Right lung (tissue), 5 donors: Measurements from ENCODE around the gene ALPI. TPM values are rescaled to one million over a fixed set of nuclear protein-coding genes. Genes with fewer than 3 reads are reported as not detected.

ENCODE experiments used
- DNase-seq, 2 donors: peaks; one replicate each; pipeline ENCODE4 v3.0.0-alpha.2; 2013
- polyA plus RNA-seq, 5 donors: library from polyadenylated mRNA; unstranded; fragments of 120-200 nt; gene quantifications; one replicate each; pipeline versions ENCODE4 v1.2.1 to v1.2.3, GENCODE V29; 2013; ENCODE audit warnings: inconsistent platforms in 1 of 5, low replicate concordance in 1 of 5; ENCODE audit not compliant: insufficient read length in 5 of 5, insufficient read depth in 1 of 5

ALPI gene
- polyA plus RNA-seq, 5 donors, result not detected

DNA sequence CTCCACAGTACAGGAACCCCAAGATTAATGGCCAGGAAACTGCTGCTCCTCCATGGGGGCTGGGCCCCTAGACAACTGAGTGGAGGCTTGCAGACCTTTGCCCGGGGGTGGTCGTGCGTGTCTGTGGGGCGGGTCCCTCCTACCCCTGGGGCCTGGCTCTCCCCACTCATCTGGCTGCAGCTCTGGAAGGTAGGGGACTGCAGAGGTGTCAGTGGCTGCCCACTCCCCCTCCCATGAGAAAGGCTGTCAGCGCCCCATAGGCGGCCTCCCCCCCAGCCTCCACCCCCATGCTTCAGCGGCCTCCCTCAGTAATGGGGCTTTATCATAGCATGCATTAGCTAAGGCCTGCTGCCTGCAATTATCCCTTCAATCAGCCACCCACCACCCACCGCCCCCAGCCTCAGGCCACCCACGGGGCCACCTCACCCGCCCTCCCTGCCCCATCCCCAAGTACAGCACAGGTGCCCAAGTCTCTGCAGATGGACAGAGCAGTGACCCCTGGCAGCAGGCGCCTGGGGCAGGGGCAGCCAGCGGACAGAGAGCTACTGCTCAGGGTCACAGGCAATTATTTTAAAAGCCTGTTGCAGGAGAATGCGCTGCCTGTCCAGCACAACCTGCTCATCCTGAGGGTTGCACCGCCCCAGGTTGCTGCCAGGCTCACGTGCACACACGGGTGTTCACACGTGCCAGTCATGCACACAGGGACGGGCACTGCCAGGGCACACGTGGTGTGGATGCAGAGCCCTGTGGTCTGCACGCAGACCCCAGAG lies 40.7 kb downstream of the ALPI start:
- no peak for DNase-seq

DNA sequence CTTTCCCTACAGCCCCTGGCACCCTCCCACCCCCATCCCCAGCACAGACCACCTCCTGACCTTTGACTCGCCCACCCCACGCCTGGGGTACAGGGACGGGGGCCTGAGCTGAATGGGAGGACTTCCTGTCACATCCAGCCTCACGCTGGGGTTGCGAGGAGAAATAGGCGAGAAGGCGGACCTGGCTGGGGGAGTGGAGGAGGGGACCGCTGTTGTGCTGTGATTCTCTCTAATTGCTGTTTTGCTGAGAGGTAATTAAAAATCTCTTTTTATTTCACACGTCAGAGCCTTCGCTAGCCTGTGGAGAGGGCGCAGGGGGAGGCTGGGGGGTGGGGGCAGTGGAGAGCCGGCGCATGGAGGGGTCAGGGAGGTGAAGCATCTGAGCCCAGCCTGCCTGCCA lies 41.4 kb downstream of the ALPI start:
- DNase-seq, result no peak

DNA sequence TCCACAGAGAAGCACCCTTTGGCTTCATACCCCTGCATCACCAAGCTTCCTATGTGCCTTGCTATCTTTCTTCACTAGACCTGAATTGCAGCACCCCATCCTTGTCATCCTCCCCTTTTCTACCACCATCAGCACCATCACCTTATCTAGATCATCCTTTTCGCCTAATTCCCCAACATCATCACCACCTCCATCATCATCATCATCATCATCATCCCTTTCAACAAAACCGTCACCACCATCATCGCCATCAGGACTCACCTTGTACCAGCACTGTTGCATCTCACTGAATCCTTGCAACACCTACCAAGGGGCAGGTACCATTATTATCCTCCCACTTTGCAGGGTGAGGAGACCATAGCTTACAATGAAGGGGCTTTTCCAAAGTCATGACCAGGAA lies 42.5 kb downstream of the ALPI start:
- DNase-seq, result no peak

DNA sequence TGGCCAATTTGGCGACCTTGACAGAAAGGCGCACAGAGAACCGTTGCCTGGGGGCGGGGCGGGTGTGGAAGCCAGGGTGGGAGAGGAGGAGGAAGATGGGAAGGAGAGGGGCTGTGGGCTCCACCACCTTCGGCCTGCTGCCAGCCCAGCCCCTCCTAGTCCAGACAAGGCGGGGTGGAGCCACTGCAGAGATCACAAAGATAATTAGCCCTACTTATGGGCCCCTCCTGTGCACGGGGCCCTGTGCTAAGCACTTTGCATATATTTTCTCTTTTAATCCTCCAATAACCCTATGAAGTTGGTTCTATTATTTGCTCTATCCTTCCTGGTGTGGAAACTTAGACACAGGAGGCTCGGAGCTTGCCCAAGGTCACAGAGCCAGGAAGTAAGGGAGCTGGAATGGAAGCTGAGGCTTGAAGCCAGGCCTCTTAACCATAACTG lies 45.4 kb downstream of the ALPI start:
- no peak for DNase-seq

DNA sequence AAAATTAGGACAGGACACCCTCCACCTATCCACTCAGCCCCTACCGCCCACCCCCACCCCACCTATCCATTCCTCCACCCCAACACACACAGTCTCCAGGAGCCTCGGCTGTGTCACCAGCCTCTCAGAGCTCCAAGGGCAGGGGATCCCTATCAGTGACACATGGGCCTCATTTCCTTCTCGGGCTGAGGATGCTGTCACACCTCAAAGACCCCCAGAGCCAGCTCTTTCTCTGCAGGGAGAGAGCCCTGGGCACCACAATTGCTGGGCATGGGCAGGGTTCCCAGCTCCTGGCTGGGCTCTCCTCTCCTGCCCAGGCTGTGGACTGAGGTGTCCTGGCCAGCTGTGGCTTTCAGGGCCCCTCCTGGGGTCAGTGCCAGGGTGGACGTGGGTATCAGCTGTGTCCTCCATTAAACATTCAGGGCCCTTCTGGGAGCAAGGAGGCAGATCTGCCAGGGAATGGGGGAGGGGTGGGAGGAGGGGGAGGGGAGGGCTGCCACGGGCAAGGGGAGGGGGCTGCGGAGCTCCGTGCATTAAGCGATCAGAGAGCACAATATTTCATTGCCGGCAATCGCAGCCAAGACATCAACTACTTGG lies 45.9 kb downstream of the ALPI start:
- DNase-seq, result no peak

DNA sequence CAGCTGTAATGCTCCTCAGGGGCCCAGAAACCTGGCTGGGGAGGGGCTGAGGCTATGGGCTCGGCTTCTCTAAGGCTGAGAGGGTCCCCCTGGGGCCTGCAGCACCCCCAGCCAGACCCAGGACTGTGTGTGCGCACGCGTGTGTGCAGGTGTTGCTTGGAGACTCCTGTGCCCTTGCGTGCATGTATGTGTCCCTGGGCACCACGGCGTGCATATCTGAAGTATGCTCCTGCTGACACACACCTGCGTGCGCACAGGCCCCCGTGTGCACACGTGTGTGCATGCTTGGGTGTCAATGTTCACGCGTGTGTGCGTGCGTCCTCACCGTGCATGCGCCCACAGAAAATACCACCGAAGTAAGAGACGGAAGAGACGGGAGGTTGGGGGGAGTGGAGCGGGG lies 46.6 kb downstream of the ALPI start:
- no peak for DNase-seq

DNA sequence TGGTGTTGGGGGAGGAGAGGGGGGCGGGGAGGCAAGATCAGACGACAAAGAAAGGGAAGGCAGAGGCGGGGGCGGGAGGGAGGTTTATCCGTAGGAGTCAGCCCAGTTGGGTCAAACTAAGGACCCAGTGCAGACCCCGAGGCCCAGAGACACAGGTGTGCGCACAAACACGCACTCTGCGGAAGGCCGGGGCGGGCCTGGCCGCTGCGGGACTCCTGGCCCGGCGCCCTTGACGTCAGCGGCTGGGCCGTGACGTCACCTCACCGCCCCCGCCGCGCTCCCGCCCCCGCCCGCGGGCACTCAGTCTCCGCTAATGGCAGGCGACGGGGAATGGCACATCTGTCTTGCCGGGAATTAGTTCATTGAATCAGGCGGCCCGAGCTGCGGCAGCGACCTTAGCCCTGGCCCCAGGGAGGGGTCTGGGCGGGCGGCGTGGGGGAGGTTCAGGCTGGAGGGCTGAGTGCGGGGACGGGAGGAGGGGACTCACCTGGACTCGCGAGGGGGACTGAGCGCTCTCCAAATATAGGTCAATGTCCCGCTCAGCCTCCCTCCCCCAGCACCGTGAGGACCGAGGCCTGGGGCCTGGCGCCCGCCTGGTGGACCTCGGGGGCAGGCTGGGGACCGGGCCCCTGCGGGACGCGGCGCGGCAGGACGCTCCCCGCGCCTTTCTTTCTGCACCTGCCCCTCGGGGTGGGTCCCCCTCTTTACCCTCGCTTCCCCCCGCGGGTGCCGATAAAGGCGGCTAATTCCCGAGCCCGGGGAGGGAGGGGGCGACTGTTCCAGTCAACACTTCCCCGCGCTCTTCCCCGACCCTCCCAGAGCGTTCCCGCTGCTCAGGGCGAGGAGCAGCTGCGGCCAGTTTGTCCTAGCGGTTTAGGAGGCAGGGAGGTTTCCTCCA lies 47.2 kb downstream of the ALPI start:
- no peak for DNase-seq

DNA sequence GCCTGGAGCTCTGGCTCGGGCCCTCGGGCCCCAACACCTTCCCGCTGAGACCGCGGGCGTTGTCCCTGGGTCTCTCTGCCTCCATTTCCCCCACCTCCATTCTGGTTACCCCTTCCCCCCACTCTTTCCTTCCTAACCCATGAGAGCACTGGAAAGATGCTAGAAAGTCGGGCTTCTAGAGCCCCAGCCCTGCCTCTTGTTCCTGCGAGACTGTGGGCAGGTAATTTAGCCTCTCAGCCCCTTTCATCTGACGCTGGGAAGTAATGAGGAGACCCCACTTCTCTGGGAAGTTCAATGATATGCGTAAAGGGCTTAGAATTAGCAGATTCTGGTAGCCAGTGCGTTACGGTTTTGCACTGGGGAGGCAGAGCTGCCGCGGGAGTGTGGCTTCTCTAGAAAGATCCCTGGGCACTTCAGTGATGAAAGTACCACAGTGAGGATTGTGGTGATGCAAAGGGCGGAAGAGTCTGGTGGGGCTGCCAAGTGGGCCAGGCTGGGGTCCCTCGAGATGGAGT lies 47.9 kb downstream of the ALPI start:
- no peak for DNase-seq

DNA sequence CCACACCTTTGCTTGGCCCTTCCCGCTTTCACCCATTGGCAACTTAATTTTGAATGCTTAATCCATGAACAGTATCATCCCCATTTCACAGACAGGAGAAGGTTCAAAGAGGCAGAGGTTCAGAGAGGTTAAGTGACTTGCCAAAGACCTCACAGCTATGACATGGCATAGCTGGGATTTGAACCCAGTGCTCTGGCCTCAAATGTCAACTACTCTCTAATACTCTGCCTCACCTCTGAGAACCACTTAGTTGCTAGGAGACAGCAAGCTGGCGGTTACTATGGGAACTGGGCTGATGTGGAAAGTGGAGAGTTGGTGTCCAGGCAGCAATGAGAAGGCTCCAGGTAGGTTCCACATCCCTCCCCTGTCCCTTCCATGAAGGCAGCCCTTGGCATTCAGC lies 48.5 kb downstream of the ALPI start:
- no peak for DNase-seq

DNA sequence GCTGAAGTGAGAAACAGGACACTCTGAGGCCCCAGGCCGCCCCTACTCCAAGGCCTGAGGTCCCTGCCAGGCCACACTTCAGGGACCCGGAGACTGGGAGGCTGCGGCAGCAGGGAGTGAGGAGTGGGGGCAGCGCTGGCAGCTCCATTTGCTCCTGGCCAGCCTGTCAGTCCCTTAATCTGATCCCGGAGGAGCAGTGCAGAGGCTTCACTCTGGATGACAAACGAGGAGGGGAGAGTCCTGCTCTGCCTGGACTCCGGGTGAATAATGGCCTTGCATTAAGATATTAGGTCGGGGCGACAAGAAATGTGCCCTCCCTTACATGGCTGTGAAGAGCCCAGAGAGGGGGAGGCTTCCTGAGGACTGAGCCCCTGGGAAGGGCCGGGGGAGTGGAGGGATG lies 49.9 kb downstream of the ALPI start:
- DNase-seq, result no peak

DNA sequence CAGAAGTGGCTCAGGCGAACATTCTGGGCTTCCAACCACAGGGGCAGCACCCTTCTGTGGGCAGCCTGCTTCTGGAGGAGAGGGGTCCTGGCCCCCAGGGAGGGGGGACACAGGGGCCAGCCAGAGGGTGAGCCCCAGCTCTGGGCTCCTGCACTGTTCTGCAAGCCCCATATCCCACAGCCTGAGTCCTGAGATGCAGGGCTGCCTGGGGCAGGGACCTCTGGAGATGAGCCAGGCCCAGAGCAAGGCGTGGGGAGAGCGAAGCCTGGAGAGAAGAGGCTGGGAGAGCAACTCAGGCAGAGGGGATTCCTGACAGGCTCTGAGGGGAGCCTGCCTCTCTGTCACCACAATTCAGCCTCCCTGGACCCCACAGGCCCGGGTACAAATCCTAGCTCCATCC lies 50.8 kb downstream of the ALPI start:
- no peak for DNase-seq

DNA sequence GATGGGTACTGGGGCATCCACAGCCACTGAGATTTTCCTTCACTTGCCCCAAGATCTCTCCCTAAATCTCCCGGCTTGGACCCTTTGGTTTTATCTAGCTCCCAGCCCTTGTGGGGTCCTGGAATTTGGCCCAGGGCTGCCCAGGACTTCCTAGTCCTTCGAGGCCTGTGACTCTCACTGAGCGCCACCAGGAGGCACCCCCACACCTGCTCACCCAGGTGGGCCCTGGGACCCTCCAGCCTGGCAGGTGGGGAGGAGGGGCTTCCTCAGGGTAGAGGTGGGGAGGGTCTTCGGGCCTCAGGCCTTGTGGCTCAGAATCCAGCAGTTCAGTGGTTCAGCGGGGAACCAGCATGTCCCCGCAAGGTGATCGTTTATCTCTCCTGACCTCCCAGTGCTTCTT lies 52.3 kb downstream of the ALPI start:
- DNase-seq, result no peak

Other genes starting within 250 kb of the ALPI start
- gene ALPP, start 77.4 kb upstream of the ALPI start, polyA plus RNA-seq, result under 1 TPM in 2 of 5 donors, not detected in 3; 0.19 to 0.23 TPM
- under 1 TPM in 3 of 5 donors, not detected in 2; 0.05 to 0.12 (median 0.05) TPM for gene ALPG, start 49.3 kb upstream of the ALPI start, polyA plus RNA-seq
- gene ECEL1, start 31.7 kb downstream of the ALPI start, polyA plus RNA-seq, result under 1 TPM; 0.25 to 0.50 (median 0.30) TPM
- gene PRSS56, start 64.2 kb downstream of the ALPI start, polyA plus RNA-seq, result under 1 TPM in 1 of 5 donors, not detected in 4; 0.13 TPM
- 1 to 10 TPM in 1 of 5 donors, under 1 TPM in 2, not detected in 2; 0.12 to 5.9 (median 0.15) TPM for gene CHRND, start 70.0 kb downstream of the ALPI start, polyA plus RNA-seq
- gene CHRNG, start 83.5 kb downstream of the ALPI start, polyA plus RNA-seq, result 1 to 10 TPM in 1 of 5 donors, under 1 TPM in 4; 0.07 to 5.1 (median 0.18) TPM
- gene TIGD1, start 94.4 kb downstream of the ALPI start, polyA plus RNA-seq, result 10 to 100 TPM in 4 of 5 donors, 1 to 10 TPM in 1; 9.3 to 13.2 (median 12.4) TPM
- 10 to 100 TPM; 91.7 to 99.8 (median 95.9) TPM for gene EIF4E2, start 94.5 kb downstream of the ALPI start, polyA plus RNA-seq
- 10 to 100 TPM in 1 of 5 donors, 1 to 10 TPM in 4; 3.3 to 15.1 (median 4.4) TPM for gene EFHD1, start 177.5 kb downstream of the ALPI start, polyA plus RNA-seq
- 10 to 100 TPM; 42.5 to 65.3 (median 62.1) TPM for gene GIGYF2, start 241.2 kb downstream of the ALPI start, polyA plus RNA-seq